Measurements from ENCODE around the gene DIAPH1.

DNA sequence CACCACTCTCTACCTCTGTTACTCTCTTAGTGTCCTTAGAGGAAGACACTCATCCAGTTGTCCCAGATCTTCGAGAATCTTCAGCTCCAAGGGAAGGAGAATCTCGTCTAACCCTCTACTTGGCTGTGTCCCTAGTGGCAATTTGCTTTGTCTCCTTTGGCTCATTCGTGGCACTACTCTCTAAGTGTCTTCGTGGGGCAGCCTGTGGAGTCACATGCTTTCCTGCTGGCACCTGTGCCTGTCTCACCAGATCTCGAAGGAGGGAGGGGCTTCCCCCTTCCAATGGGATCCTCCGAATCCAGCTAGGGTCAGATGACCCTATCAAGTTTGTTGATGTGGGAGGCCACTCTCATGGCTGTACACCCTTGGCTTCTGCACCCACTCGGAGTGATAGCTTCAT lies 131.7 kb downstream of the DIAPH1 start:
- TF ChIP-seq, protein P1, sequence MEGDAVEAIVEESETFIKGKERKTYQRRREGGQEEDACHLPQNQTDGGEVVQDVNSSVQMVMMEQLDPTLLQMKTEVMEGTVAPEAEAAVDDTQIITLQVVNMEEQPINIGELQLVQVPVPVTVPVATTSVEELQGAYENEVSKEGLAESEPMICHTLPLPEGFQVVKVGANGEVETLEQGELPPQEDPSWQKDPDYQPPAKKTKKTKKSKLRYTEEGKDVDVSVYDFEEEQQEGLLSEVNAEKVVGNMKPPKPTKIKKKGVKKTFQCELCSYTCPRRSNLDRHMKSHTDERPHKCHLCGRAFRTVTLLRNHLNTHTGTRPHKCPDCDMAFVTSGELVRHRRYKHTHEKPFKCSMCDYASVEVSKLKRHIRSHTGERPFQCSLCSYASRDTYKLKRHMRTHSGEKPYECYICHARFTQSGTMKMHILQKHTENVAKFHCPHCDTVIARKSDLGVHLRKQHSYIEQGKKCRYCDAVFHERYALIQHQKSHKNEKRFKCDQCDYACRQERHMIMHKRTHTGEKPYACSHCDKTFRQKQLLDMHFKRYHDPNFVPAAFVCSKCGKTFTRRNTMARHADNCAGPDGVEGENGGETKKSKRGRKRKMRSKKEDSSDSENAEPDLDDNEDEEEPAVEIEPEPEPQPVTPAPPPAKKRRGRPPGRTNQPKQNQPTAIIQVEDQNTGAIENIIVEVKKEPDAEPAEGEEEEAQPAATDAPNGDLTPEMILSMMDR (IDR thresholded peaks at IDR 0.05) = no peak
- TF ChIP-seq POLR2A (IDR thresholded peaks at IDR 0.05) = no peak
